ENCODE results near the gene ADGRB2.

The ADGRB2 gene

GRCh38 chr1:31705080-31705866, 58.9 kb downstream of the ADGRB2 start:
- no peaks in the 10 kb centered on the region for H3K36me3 ChIP-seq (ENCODE audit: low read length)
- H3K27ac ChIP-seq (ENCODE audit: low read depth, low read length), result no peak overlapping the region
- no peaks in the 10 kb centered on the region for H4K20me1 ChIP-seq (ENCODE audit: low read depth, low read length)
- H3K4me3 ChIP-seq (ENCODE audit: insufficient read depth, low read length, poor library complexity, severe bottlenecking), result no peak overlapping the region
- H3K9ac ChIP-seq (ENCODE audit: low read length), result no peak overlapping the region
- no peaks in the 10 kb centered on the region for H3K9me2 ChIP-seq (replicated peaks; ENCODE audit: insufficient read depth, low read length)
- TF ChIP-seq CTCF (IDR thresholded peaks at IDR 0.05; ENCODE audit: insufficient read depth, low read length, poor library complexity, severe bottlenecking), result no peak
- TF ChIP-seq EZH2phosphoT487 (conservative IDR thresholded peaks at IDR 0.05; ENCODE audit: low read length), result no peak
- H2AFZ ChIP-seq (ENCODE audit: low read depth, low read length, severe bottlenecking), result no peak overlapping the region
- no peaks in the 10 kb centered on the region for H3K27me3 ChIP-seq (ENCODE audit: low read length)
- no peaks in the 10 kb centered on the region for H3F3A ChIP-seq (ENCODE audit: insufficient read depth)
- no peaks in the 10 kb centered on the region for H3K79me2 ChIP-seq (ENCODE audit: insufficient read depth, low read length)
- H3K9me3 ChIP-seq (ENCODE audit: insufficient read depth, low read length), result no peaks in the 10 kb centered on the region
- no peak overlapping the region for H3K4me2 ChIP-seq (ENCODE audit: low read depth, low read length, poor library complexity, severe bottlenecking)

- Histone ChIP-seq H3K4me3 (ENCODE audit: insufficient read depth, low read length, poor library complexity, severe bottlenecking) (no peak overlapping the region), H2AFZ (ENCODE audit: low read depth, low read length, severe bottlenecking) (no peak overlapping the region), H3K4me2 (ENCODE audit: low read depth, low read length, poor library complexity, severe bottlenecking) (no peak overlapping the region), H3K79me2 (ENCODE audit: insufficient read depth, low read length) (no peaks in the 10 kb centered on the region), H3K27ac (ENCODE audit: low read depth, low read length) (no peak overlapping the region), H3F3A (ENCODE audit: insufficient read depth) (no peaks in the 10 kb centered on the region), H4K20me1 (ENCODE audit: low read depth, low read length) (no peaks in the 10 kb centered on the region), H3K9me3 (ENCODE audit: insufficient read depth, low read length) (no peaks in the 10 kb centered on the region), H3K27me3 (ENCODE audit: low read length) (no peaks in the 10 kb centered on the region), H3K9me2 (replicated peaks; ENCODE audit: insufficient read depth, low read length) (no peaks in the 10 kb centered on the region), H3K9ac (ENCODE audit: low read length) (no peak overlapping the region), H3K36me3 (ENCODE audit: low read length) (no peaks in the 10 kb centered on the region)
- TF ChIP-seq EZH2phosphoT487 (conservative IDR thresholded peaks at IDR 0.05; ENCODE audit: low read length) (no peak), CTCF (IDR thresholded peaks at IDR 0.05; ENCODE audit: insufficient read depth, low read length, poor library complexity, severe bottlenecking) (no peak)
Measured at GRCh38 chr1:31704271-31705079, 59.7 kb downstream of the ADGRB2 start.

GRCh38 chr1:31703431-31704270, 60.5 kb downstream of the ADGRB2 start, which contains the start of gene COL16A1:
COL16A1 (minus strand) TSS chr1:31704017; CDS start chr1:31702193, 1,824 bp downstream.
- no peak within 1 kb of the TSS for H3K27ac ChIP-seq (ENCODE audit: low read depth, low read length)
- no peaks in the 10 kb centered on the region for H3K9me2 ChIP-seq (replicated peaks; ENCODE audit: insufficient read depth, low read length)

More at GRCh38 chr1:31703431-31704270, 60.5 kb downstream of the ADGRB2 start, which contains the start of gene COL16A1:
- Histone ChIP-seq H3K4me3 (ENCODE audit: insufficient read depth, low read length, poor library complexity, severe bottlenecking) (no peak within 1 kb of the TSS), H3K27me3 (ENCODE audit: low read length) (no peaks in the 10 kb centered on the region), H3K9me3 (ENCODE audit: insufficient read depth, low read length) (no peaks in the 10 kb centered on the region), H3K4me2 (ENCODE audit: low read depth, low read length, poor library complexity, severe bottlenecking) (no peak within 1 kb of the TSS), H3F3A (ENCODE audit: insufficient read depth) (no peaks in the 10 kb centered on the region), H3K9ac (ENCODE audit: low read length) (no peak within 1 kb of the TSS), H3K79me2 (ENCODE audit: insufficient read depth, low read length) (no peaks in the 10 kb centered on the region), H3K36me3 (ENCODE audit: low read length) (no peaks in the 10 kb centered on the region), H2AFZ (ENCODE audit: low read depth, low read length, severe bottlenecking) (no peak within 1 kb of the TSS), H4K20me1 (ENCODE audit: low read depth, low read length) (no peaks in the 10 kb centered on the region)
- TF ChIP-seq CTCF (IDR thresholded peaks at IDR 0.05; ENCODE audit: insufficient read depth, low read length, poor library complexity, severe bottlenecking) (no peak), EZH2phosphoT487 (conservative IDR thresholded peaks at IDR 0.05; ENCODE audit: low read length) (no peak)
